HCEC 1CT (cell line): ENCODE results near the gene KNDC1.
"Not testable (repeated sequence)": the region's sequence is repeated elsewhere in the genome, so short reads cannot be mapped to it uniquely, and the experiment has no call there.

Source experiments
- DNase-seq: peaks from one replicate; pipeline ENCODE4 v3.0.0-alpha.2; 2017

KNDC1 gene

DNA sequence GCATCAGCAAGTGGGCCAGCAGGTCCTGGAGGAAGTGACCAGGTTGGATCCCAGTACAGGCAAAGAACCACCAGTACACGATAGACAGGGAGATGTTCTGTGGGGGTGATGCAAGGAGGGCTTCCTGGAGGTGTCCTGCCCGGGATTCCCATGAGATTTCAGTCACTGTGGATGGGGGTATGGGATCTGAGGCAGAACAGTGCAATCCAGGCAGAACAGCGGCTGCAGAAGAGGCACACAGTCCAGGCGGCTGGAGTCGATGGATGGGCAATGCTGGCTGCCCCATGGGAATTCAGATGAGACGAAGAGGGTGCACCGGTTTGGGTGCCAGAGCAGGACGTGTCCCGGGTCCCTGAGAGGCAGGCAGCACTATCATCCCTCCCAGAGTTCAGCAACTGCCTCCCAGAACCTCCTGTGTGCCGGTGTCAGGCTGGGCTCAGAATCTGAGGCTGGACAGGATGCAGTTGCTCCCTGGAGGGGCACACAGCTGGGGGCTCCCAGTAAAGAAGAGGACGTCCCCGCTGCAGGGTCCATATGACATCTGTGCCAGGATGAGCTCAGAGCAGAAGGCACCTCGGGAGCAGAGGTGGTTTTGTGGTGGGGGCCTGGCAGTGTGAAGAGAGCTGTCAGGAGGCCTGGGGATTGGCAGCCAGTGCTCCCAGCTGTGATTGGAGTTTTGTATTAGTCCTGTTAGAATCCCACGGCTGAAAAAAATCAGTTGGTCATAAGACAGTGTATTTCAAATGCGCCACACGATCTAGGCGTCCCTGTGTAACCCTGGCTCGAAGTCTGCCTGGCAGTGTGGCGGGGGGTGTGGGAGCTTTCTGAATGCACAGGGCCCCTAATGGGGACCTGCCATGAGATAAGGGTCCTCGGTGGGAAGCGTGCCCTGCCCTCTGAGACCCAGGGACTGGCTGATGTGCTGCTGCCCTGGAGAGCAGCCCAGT, 3.2 kb downstream of the KNDC1 start:
- DNase-seq = no peak

DNA sequence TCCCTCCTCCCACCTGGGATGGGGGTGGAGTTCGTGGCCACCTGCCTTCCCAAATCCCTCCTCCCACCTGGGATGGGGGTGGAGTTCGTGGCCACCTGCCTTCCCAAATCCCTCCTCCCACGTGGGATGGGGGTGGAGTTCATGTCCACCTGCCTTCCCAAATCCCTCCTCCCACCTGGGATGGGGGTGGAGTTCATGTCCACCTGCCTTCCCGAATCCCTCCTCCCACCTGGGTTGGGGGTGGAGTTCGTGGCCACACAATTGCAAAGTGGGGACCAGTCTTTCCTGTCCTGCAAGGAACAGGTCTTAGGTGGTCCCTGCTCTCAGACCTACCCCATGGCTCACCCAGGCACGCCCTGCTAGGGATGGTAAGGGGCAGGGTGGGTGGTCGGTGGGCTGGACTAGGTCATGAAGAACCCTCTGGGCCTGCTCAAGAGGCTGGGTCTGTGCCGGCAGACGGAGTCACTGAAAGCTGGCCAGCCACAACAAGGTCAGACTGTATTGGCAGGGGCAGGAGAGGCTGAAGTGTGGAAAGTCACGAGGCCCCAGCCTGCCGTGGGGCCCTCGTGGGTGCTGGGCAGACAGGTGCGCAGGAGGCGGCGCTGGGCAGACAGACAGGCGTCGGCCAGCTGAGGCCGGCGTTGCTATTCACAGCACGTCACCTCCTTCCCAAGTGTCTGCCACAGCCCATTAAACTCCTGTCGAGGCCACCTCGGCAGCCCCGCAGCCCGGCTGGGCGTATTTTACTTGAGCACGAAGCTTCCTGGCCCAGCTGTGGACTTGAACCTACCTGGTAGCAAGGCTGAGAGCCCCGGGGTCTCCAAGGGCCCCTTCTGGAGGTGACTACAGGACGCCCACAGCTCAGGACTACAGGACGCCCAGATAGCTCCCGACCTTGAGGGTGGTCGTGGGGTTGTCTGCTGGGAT, 4.1 kb downstream of the KNDC1 start:
- no peak for DNase-seq

DNA sequence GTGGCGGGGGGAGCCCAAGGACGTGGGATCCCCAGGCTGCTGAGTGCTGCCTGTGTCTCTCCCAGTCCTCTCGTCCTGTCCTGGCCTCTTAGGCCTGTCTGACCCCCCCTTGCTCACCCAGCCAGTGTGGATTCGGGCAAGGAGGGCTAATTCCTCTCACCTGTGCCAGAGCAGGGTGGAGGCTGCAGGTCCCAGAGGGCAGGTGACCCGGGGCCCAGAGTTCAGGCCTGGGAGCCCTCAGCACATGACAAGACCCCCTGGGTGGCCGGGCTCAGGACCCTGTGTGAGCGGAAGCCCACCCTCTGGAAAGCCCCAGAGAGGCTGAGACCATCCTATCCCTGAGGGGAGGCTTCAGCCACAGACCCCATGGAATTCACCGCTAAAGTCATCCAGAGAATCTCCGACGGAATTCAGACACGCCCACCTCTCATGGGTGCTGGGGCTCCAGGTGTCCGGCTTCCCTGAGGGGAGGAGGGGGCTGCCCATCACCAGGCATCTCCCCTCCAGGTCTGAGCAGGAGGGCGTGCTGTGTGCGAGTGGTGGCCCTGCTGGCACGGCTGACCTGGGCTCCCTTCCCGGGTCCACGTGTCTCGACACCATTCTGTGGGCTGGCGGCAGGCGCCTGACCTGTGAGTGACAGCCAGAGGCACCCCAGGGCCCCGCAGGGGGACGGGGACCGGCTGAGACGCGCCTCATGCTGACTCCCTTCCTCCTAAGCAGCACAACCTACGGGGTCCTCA, 5.0 kb downstream of the KNDC1 start:
- DNase-seq = no peak

- DNase-seq = no peak
Measured at GRCh38 chr10:133165556-133166503, 5.8 kb downstream of the KNDC1 start.

DNA sequence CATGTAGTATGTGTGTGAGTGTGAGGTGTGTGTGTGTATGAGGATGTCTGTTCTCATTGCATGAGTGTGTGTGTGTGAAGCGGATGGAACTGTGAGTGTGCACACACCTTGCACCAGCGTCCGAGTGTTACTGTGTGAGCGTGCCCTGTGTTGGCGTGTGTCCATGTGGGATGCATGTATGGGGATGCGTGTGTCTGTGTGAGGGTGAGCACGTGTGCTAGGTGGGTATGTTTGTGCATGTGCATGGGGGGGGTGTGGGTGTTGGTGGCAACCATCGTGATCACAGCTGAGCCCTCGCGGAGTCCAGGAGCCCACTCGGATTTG, 6.4 kb downstream of the KNDC1 start:
- DNase-seq = no peak

GRCh38 chr10:133166828-133167692, 7.0 kb downstream of the KNDC1 start:
- DNase-seq = no peak

- DNase-seq = no peak
Measured at GRCh38 chr10:133167693-133168616, 7.9 kb downstream of the KNDC1 start.

GRCh38 chr10:133168617-133169031, 8.6 kb downstream of the KNDC1 start:
- DNase-seq = no peak

GRCh38 chr10:133169173-133169947, 9.3 kb downstream of the KNDC1 start:
- no peak for DNase-seq

DNA sequence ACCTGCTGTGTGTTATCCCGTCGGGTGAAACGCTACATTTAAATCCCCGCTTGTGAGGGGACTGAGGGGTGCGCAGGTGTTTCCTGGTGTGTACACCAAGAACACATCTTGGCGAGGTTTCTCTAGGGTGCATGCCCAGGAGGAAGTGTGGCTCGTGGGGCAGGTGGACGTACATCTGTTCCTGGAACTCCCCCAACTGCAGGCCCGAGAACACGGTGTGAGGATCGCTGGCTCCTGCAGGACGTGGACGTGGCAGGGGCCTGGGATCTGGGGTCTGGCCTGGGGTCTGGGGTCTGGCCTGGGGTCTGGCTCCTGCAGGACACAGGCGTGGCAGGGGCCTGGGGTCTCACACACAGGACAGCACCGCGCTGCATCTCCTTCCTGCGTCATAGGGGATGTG, 10.1 kb downstream of the KNDC1 start:
- no peak for DNase-seq

DNA sequence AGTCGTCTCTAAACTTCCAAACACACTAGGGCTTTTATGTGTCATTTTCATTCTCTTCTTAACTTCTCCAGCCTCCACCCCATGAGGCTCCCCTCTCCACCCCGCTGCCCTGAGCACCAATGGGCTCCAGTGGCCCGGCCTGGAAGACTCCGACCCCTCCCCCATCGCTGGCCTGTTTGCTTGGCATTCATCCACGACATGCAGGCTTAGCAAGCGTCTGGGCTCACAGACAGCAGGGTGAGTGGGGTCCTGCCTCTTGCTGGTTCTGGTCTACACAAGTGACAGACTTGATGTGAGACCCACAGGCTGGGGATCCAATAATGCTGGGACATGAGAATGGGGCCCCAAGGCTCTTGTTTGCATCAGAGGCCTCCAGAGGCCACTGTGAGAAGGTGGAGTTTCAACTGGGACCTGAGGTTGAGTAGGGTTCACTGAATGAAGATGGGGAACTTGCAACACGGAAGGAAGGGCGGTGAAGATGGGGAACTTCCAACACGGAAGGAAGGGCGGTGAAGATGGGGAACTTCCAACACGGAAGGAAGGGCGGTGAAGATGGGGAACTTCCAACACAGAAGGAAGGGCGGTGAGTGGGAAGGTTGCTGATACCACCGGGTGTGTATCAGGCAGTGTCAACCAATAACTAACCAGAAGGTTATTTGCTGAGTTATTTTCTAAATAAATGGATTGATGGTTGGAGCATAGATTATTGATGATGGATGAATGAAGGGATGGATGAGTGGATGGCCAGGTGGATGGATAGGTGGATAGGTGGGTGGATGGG, 14.0 kb downstream of the KNDC1 start:
- DNase-seq = no peak

GRCh38 chr10:133174689-133175263, 14.8 kb downstream of the KNDC1 start:
- DNase-seq = no peak

- DNase-seq = not testable (repeated sequence)
Measured at GRCh38 chr10:133175624-133176023, 15.6 kb downstream of the KNDC1 start.

- no peak for DNase-seq
Measured at GRCh38 chr10:133176546-133176945, 16.5 kb downstream of the KNDC1 start.

GRCh38 chr10:133177380-133178157, 17.6 kb downstream of the KNDC1 start:
- no peak for DNase-seq

DNA sequence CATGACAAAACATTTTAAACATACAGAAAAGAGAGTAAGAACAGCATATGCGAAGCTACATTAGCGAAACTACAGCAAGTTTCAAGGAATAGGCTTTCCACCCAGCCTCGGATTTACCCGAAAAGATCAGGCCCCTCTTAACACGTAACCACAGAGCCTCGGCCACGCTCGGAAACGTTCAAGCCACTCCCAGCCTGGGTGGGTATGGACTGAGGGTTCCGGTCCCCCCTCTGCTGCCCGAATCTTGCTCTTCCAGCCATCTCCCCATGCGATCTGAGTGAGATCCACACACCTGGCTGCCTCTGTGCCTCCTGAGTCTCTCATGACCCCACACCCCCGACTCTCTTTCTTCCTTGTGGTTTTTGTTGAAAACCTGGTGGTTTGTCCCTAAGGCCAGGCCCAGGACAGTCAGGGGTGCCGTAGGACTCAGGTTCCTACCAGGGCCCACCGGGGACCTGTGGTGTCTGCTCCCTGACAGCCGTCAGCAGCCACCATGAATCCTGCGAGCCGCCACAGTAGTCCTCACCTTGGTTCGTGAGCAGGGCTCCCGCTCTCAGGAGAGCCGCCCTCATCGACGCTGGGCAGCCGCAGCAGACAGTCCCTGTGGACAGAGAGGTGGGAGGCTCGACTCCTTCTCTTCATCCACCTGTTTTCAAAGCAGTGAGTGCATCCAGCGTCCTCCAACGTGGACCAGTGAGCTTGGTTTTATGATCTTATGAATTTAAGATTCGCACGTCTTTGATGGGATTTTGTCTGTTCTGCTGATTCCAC, 18.5 kb downstream of the KNDC1 start:
- no peak for DNase-seq
